K562 (cell line): ENCODE measurements around the gene FSTL4. TPM values are rescaled to one million over a fixed set of nuclear protein-coding genes. Genes with fewer than 3 reads are reported as not detected.

ENCODE experiments used
- ATAC-seq: fragments of 200-7000 bp; cut with Tn5 transposase; 3 replicates; pipeline ENCODE4 v1.9.1; 2020; ENCODE audit warnings: moderate library complexity
- BruUV-seq: library from RNA; stranded (reverse); fragments of 400-500 nt; replicated peaks from 2 replicates; lab custom pipeline; 2021; lab: Mats Ljungman, UMichigan
- CTCF ChIA-PET: fragments of 300-600 bp; formaldehyde crosslinking; extraction: SDS; loops from one replicate; lab custom pipeline; 2021; ENCODE audit warnings: low intra/inter-chr PET ratio; lab: Yijun Ruan, JAX
- POLR2A ChIA-PET: fragments of 300-600, 350-650 bp; sonication (Branson Sonifier 250); formaldehyde crosslinking; extraction: SDS; loops from one replicate; lab custom pipeline; 2021; ENCODE audit warnings: antibody characterized with exemption, inconsistent platforms; lab: Yijun Ruan, JAX
- DNase-seq, 4 experiments: peaks; one replicate each; pipeline versions ENCODE4 v3.0.0 to v3.0.0-alpha.2; 2011 to 2018; ENCODE audit warnings: low spot score in 3 of 4, mixed read lengths in 3 of 4; ENCODE audit errors: extremely low read depth in 1 of 4
- FAIRE-seq: peaks from 2 replicates; lab custom pipeline; 2011; peaks lifted over from hg19 to GRCh38; lab: Jason Lieb, UNC
- H2AFZ ChIP-seq: 2 replicates; pipeline ENCODE4 v1.6.0; 2011; ENCODE audit warnings: low read depth, low read length, control low read depth, inconsistent platforms
- H3K27ac ChIP-seq: fragments of 200-600 bp; 3 replicates; pipeline ENCODE4 v1.8.0; 2011; ENCODE audit warnings: low read depth, mild to moderate bottlenecking, control low read depth, inconsistent platforms, low read length, moderate library complexity, mixed read lengths; ENCODE audit errors: extremely low read depth
- H3K27me3 ChIP-seq, 2 experiments: fragments of 300-600 bp in 1 of 2; 2 replicates in 1 of 2; 3 replicates in 1 of 2; pipeline versions ENCODE4 v1.6.0 to v1.8.0; 2011; ENCODE audit warnings: inconsistent platforms in 2 of 2, low read length in 2 of 2, mild to moderate bottlenecking in 1 of 2, mixed read lengths in 1 of 2, moderate library complexity in 1 of 2; ENCODE audit not compliant: control insufficient read depth in 2 of 2, insufficient read depth in 2 of 2
- H3K36me3 ChIP-seq: fragments of 300-600 bp; 3 replicates; pipeline ENCODE4 v1.8.0; 2011; ENCODE audit warnings: mild to moderate bottlenecking, low read length, inconsistent platforms; ENCODE audit not compliant: control insufficient read depth, insufficient read depth
- H3K4me1 ChIP-seq, 2 experiments: fragments of 200-600 bp in 1 of 2; replicated peaks in 1 of 2; 2 replicates in 1 of 2; 3 replicates in 1 of 2; pipeline versions ENCODE4 v1.5.1 to v1.8.0; 2011; ENCODE audit warnings: inconsistent platforms in 2 of 2, low read length in 2 of 2, mild to moderate bottlenecking in 1 of 2, mixed read lengths in 1 of 2, moderate library complexity in 1 of 2; ENCODE audit not compliant: control insufficient read depth in 2 of 2, insufficient read depth in 2 of 2
- H3K4me2 ChIP-seq: 2 replicates; pipeline ENCODE4 v1.6.1; 2011; ENCODE audit warnings: low read length, control low read depth, inconsistent platforms, mixed read lengths; ENCODE audit not compliant: insufficient read depth
- H3K4me3 ChIP-seq: fragments of 200-600 bp; sonication (generic), shearing (Covaris generic); 2 replicates; pipeline ENCODE4 v1.5.1; 2016; ENCODE audit warnings: control low read depth, inconsistent platforms
- H3K79me2 ChIP-seq: fragments of 200-600 bp; 3 replicates; pipeline ENCODE4 v1.8.0; 2011; ENCODE audit warnings: low read length, inconsistent platforms; ENCODE audit not compliant: control insufficient read depth, insufficient read depth
- H3K9ac ChIP-seq, 2 experiments: 2 replicates each; pipeline versions ENCODE4 v1.6.0 to v1.6.1; 2011; ENCODE audit warnings: low read depth in 2 of 2, low read length in 2 of 2, control low read depth in 1 of 2, inconsistent platforms in 1 of 2, mild to moderate bottlenecking in 1 of 2, mixed read lengths in 1 of 2; ENCODE audit not compliant: insufficient read depth in 1 of 2
- H3K9me1 ChIP-seq: one replicate; pipeline ENCODE4 v1.6.0; 2011; ENCODE audit warnings: inconsistent platforms, mild to moderate bottlenecking, low read length, moderate library complexity; ENCODE audit not compliant: control insufficient read depth, insufficient read depth
- H3K9me3 ChIP-seq: replicated peaks from 2 replicates; pipeline ENCODE4 v1.5.1; 2011; ENCODE audit warnings: low read depth, low read length, inconsistent platforms; ENCODE audit not compliant: control insufficient read depth, insufficient read depth
- H4K20me1 ChIP-seq: replicated peaks from 2 replicates; pipeline ENCODE4 v1.6.1; 2011; ENCODE audit warnings: low read length, inconsistent platforms, mixed read lengths; ENCODE audit not compliant: control insufficient read depth, insufficient read depth
- CC2D1A ChIP-seq: fragments of 450-650 bp; IDR thresholded peaks from 2 replicates; pipeline ENCODE4 v1.6.1; 2017; ENCODE audit warnings: mild to moderate bottlenecking
- CHD2 ChIP-seq: IDR thresholded peaks from 2 replicates; pipeline ENCODE4 v1.6.1; 2011; ENCODE audit warnings: low read depth, low read length
- CHD4 ChIP-seq: fragments of 200-600 bp; sonication (generic); IDR thresholded peaks from 3 replicates; pipeline ENCODE4 v1.6.1; 2012; ENCODE audit warnings: low read depth, mild to moderate bottlenecking, mixed read lengths, low read length, inconsistent platforms; ENCODE audit not compliant: insufficient read depth, insufficient replicate concordance, poor library complexity, severe bottlenecking
- ETV5 ChIP-seq: sonication (generic); formaldehyde crosslinking; IDR thresholded peaks from 2 replicates; pipeline ENCODE4 v1.4.0; 2020; ENCODE audit warnings: low read depth, mild to moderate bottlenecking, missing genetic modification reagents
- FOXA1 ChIP-seq: fragments of 450-650 bp; IDR thresholded peaks from 2 replicates; pipeline ENCODE4 v1.6.1; 2016; ENCODE audit warnings: mild to moderate bottlenecking, borderline replicate concordance
- FOXA3 ChIP-seq, 2 experiments: fragments of 450-650 bp in 1 of 2; sonication (generic) in 1 of 2; formaldehyde crosslinking; IDR thresholded peaks in 1 of 2; conservative IDR thresholded peaks in 1 of 2; 2 replicates each; pipeline versions ENCODE4 v1.4.0 to v1.8.0; 2020 to 2022; ENCODE audit warnings: mild to moderate bottlenecking in 2 of 2, missing genetic modification reagents in 1 of 2
- FUS ChIP-seq: fragments of 200-400 bp; formaldehyde crosslinking; optimal IDR thresholded peaks from 2 replicates; pipeline ENCODE3; 2017; ENCODE audit warnings: low read depth, low read length
- GABPB2 ChIP-seq: fragments of 250-450 bp; sonication (Bioruptor Pico); conservative IDR thresholded peaks from 2 replicates; pipeline ENCODE4 v1.5.1; 2021; ENCODE audit warnings: mild to moderate bottlenecking
- KLF10 ChIP-seq: fragments of 250-450 bp; sonication (Bioruptor Pico); IDR thresholded peaks from 2 replicates; pipeline ENCODE4 v1.6.1; 2021; ENCODE audit warnings: matching md5 sums
- MED1 ChIP-seq: sonication (generic); formaldehyde crosslinking; IDR thresholded peaks from 2 replicates; pipeline ENCODE4 v1.8.1; 2023; ENCODE audit warnings: missing genetic modification reagents, borderline replicate concordance
- SIX5 ChIP-seq, 2 experiments: IDR thresholded peaks; 2 replicates each; pipeline ENCODE4 v1.6.1; 2011; ENCODE audit warnings: low read length in 2 of 2, borderline replicate concordance in 1 of 2, low read depth in 1 of 2, mild to moderate bottlenecking in 1 of 2, moderate library complexity in 1 of 2; ENCODE audit not compliant: insufficient read depth in 1 of 2
- TAL1 ChIP-seq: fragments of 450-650 bp; IDR thresholded peaks from 2 replicates; pipeline ENCODE4 v1.6.1; 2016; ENCODE audit warnings: mild to moderate bottlenecking
- TARDBP ChIP-seq: fragments of 450-650 bp; IDR thresholded peaks from 2 replicates; pipeline ENCODE4 v1.6.1; 2016
- ZNF277 ChIP-seq: fragments of 250-450 bp; sonication (Bioruptor Pico); IDR thresholded peaks from 2 replicates; pipeline ENCODE4 v1.8.0; 2022; ENCODE audit warnings: inconsistent platforms, mild to moderate bottlenecking, moderate library complexity, borderline replicate concordance
- ZNF408 ChIP-seq: fragments of 250-450 bp; sonication (Bioruptor Pico); IDR thresholded peaks from 2 replicates; pipeline ENCODE4 v1.4.0; 2020; ENCODE audit warnings: low read depth, mild to moderate bottlenecking, moderate library complexity
- ZNF436 ChIP-seq: fragments of 250-450, 450-650 bp; sonication (Bioruptor Pico); formaldehyde crosslinking; IDR thresholded peaks from 2 replicates; pipeline ENCODE4 v1.7.0; 2020; ENCODE audit warnings: mild to moderate bottlenecking
- ZNF766 ChIP-seq: fragments of 200-800 bp; sonication (Bioruptor generic); conservative IDR thresholded peaks from 2 replicates; pipeline ENCODE4 v1.6.1; 2016; ENCODE audit warnings: missing genetic modification characterization, missing compliant biosample characterization
- WGBS: fragments of 100-300 bp; shearing (Covaris generic); methylation state at CpG from one replicate; pipeline ENCODE4 v1.1.6; 2016; ENCODE audit warnings: low coverage, mixed read lengths; ENCODE audit not compliant: insufficient coverage; ENCODE audit errors: missing lambda C conversion rate; 5-methylcytosine and 5-hydroxymethylcytosine counted together
- in situ Hi-C: fragments of 300-500 bp; cut with MboI; formaldehyde crosslinking; loops from 4 replicates; pipeline ENCODE4 v1.15.0; 2018; ENCODE audit warnings: inconsistent platforms, mixed read lengths
- intact Hi-C: fragments of 100-400 bp; cut with micrococcal nuclease; formaldehyde crosslinking; loops from 2 replicates; pipeline ENCODE4 v1.14.2; 2022
- polyA plus RNA-seq, 8 experiments: library from polyadenylated mRNA; depleted of rRNA in 4 of 8; stranded (reverse) in 5 of 8; unstranded in 3 of 8; fragments of >200 nt; fragmentation: Nextera tagmentation in 2 of 8; fragmentation: Illumina TruSeq in 1 of 8; extraction: Ambion mirVana in 2 of 8; extraction: Trizol in 1 of 8; gene quantifications; 2 replicates each; pipeline versions ENCODE4 v1.2.1 to v1.2.3, GENCODE V29; 2011 to 2014; ENCODE audit warnings: inconsistent platforms in 1 of 8, missing spikeins in 1 of 8
- total RNA-seq, 7 experiments: library from RNA; depleted of rRNA in 6 of 7; stranded (reverse); fragments of >200 nt in 6 of 7; fragmentation: Illumina TruSeq in 2 of 7; extraction: Trizol in 2 of 7; gene quantifications; 2 replicates each; pipeline versions ENCODE4 v1.2.1 to v1.2.3, GENCODE V29; 2011 to 2021; ENCODE audit warnings: low replicate concordance in 1 of 7
- TF ChIP-seq, protein P1 (sequence below): fragments of 450-650 bp; formaldehyde crosslinking; IDR thresholded peaks from 2 replicates; pipeline ENCODE4 v1.4.0; 2020; ENCODE audit warnings: mild to moderate bottlenecking
- TF ChIP-seq, protein P2 (sequence below): fragments of 450-650 bp; conservative IDR thresholded peaks from 2 replicates; pipeline ENCODE4 v1.6.1; 2016; ENCODE audit warnings: missing genetic modification characterization, low read depth, mild to moderate bottlenecking, control low read depth, missing compliant biosample characterization

The FSTL4 gene
- total and polyA plus RNA-seq, 9 of the 15 experiments (the other 6 are each of a cell fraction or from before 2014, with no cell fraction given): 0.08 to 0.18 (median 0.10) TPM; not detected in 5

- no peaks in the 10 kb centered on the region; a peak in 1 of 5 replicates for H3K4me1 ChIP-seq
- peaks cover 2% of the 10 kb centered on the region; the same call in 1 of the 2 replicates for H4K20me1 ChIP-seq
- intact Hi-C loops: no loop called here
- ChIA-PET CTCF (no interaction called here), POLR2A (interaction anchor here (0.6 kb wide), 2 partner anchors 265 to 802 kb away, joined by 3 to 6 read pairs; no protein-coding TSS in a partner anchor)
- DNase-seq (no peak), ATAC-seq (no peak), FAIRE-seq (no peak)
- H3K9ac ChIP-seq: no peak overlapping the region
- BruUV-seq: no TSS peak
- H3K36me3 ChIP-seq: no peaks in the 10 kb centered on the region
- no peak overlapping the region for H3K4me3 ChIP-seq
- no peak overlapping the region for H3K4me2 ChIP-seq
- in situ Hi-C loops: no loop called here
- H3K9me3 ChIP-seq: no peaks in the 10 kb centered on the region
- peaks cover 14 to 53% of the 10 kb centered on the region in 2 experiments; a peak in 4 of 5 replicates for H3K27me3 ChIP-seq
- peaks cover 4% of the 10 kb centered on the region for H3K9me1 ChIP-seq
- WGBS: 1% methylated on average over 9 of the region's 9 CpGs
- H3K27ac ChIP-seq: no peak overlapping the region
- H2AFZ ChIP-seq: no peak overlapping the region
- TF ChIP-seq CHD4: no peak
- TF ChIP-seq KLF10 (CRISPR knock-in tag): no peak
- no peak for TF ChIP-seq ETV5 (CRISPR knock-in tag)
- no peak for TF ChIP-seq ZNF766 (CRISPR knock-in tag)
- TF ChIP-seq CHD2: no peak
- TF ChIP-seq CC2D1A: no peak
- TF ChIP-seq FUS: no peak
- no peak for TF ChIP-seq ZNF277 (CRISPR knock-in tag)
- TF ChIP-seq FOXA1: no peak
- TF ChIP-seq SIX5 (IDR thresholded peaks at IDR 0.05; ENCODE audit: borderline replicate concordance in 1 of 2, insufficient read depth in 1 of 2, low read depth in 1 of 2, low read length in 2 of 2): no peak
- no peak for TF ChIP-seq MED1 (CRISPR knock-in tag)
- TF ChIP-seq ZNF436: no peak
- TF ChIP-seq, protein P1, sequence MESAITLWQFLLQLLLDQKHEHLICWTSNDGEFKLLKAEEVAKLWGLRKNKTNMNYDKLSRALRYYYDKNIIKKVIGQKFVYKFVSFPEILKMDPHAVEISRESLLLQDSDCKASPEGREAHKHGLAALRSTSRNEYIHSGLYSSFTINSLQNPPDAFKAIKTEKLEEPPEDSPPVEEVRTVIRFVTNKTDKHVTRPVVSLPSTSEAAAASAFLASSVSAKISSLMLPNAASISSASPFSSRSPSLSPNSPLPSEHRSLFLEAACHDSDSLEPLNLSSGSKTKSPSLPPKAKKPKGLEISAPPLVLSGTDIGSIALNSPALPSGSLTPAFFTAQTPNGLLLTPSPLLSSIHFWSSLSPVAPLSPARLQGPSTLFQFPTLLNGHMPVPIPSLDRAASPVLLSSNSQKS (CRISPR knock-in tag): no peak
- TF ChIP-seq ZNF408 (CRISPR knock-in tag): no peak
- no peak for TF ChIP-seq GABPB2 (CRISPR knock-in tag)
- TF ChIP-seq FOXA3 (CRISPR knock-in tag; conservative IDR thresholded peaks at IDR 0.05 in 1 of 2, IDR thresholded peaks at IDR 0.05 in 1 of 2): no peak
- no peak for TF ChIP-seq TAL1
- TF ChIP-seq TARDBP: no peak
- TF ChIP-seq, protein P2, sequence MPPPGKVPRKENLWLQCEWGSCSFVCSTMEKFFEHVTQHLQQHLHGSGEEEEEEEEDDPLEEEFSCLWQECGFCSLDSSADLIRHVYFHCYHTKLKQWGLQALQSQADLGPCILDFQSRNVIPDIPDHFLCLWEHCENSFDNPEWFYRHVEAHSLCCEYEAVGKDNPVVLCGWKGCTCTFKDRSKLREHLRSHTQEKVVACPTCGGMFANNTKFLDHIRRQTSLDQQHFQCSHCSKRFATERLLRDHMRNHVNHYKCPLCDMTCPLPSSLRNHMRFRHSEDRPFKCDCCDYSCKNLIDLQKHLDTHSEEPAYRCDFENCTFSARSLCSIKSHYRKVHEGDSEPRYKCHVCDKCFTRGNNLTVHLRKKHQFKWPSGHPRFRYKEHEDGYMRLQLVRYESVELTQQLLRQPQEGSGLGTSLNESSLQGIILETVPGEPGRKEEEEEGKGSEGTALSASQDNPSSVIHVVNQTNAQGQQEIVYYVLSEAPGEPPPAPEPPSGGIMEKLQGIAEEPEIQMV (tag): no peak
- H3K79me2 ChIP-seq: no peaks in the 10 kb centered on the region
These were observed 257.8 kb downstream of the FSTL4 start for GRCh38 chr5:133354323-133355185.
